ENCODE measurements around the gene PACRG.

DNA sequence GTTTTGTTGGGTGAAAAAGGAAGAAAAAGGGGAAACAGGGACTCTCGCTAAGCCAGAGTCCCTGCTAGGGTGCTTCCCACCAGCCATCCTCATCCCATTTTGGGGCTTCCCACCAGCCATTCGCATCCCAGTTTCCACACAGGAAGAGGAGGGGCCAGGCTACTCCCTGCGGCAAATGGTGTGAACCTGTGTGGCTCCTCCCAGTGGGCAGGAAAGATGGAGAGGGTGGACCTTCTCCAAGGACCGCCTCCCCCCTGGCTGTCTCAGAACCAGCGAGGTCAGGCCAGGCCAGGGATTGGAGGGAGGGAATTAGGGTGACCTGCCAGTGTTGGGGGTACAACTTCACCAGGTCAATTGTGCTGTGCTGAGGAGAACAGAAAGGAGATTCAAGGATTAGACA is 326.9 kb downstream of the PACRG start:
- TF ChIP-seq POLR2A (IDR thresholded peaks at IDR 0.05; ENCODE audit: low read depth, low read length) = no peak
- TF ChIP-seq, protein P1, sequence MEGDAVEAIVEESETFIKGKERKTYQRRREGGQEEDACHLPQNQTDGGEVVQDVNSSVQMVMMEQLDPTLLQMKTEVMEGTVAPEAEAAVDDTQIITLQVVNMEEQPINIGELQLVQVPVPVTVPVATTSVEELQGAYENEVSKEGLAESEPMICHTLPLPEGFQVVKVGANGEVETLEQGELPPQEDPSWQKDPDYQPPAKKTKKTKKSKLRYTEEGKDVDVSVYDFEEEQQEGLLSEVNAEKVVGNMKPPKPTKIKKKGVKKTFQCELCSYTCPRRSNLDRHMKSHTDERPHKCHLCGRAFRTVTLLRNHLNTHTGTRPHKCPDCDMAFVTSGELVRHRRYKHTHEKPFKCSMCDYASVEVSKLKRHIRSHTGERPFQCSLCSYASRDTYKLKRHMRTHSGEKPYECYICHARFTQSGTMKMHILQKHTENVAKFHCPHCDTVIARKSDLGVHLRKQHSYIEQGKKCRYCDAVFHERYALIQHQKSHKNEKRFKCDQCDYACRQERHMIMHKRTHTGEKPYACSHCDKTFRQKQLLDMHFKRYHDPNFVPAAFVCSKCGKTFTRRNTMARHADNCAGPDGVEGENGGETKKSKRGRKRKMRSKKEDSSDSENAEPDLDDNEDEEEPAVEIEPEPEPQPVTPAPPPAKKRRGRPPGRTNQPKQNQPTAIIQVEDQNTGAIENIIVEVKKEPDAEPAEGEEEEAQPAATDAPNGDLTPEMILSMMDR (IDR thresholded peaks at IDR 0.05; ENCODE audit: extremely low read depth in 1 of 2, insufficient read depth in 1 of 2, low read depth in 1 of 2, low read length in 2 of 2) = no peak
- TF ChIP-seq, protein P2, sequence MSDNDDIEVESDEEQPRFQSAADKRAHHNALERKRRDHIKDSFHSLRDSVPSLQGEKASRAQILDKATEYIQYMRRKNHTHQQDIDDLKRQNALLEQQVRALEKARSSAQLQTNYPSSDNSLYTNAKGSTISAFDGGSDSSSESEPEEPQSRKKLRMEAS (IDR thresholded peaks at IDR 0.05; ENCODE audit: insufficient read depth, insufficient read length) = no peak
- no peak for TF ChIP-seq JUN (IDR thresholded peaks at IDR 0.05; ENCODE audit: borderline replicate concordance, insufficient read depth, insufficient read length, low read depth)
- TF ChIP-seq MYC (IDR thresholded peaks at IDR 0.05; ENCODE audit: low read depth, low read length) = no peak
